ENCODE results near the gene NUSAP1.
"Not testable (repeated sequence)": the region's sequence is repeated elsewhere in the genome, so short reads cannot be mapped to it uniquely, and the experiment has no call there.

NUSAP1 gene

DNA sequence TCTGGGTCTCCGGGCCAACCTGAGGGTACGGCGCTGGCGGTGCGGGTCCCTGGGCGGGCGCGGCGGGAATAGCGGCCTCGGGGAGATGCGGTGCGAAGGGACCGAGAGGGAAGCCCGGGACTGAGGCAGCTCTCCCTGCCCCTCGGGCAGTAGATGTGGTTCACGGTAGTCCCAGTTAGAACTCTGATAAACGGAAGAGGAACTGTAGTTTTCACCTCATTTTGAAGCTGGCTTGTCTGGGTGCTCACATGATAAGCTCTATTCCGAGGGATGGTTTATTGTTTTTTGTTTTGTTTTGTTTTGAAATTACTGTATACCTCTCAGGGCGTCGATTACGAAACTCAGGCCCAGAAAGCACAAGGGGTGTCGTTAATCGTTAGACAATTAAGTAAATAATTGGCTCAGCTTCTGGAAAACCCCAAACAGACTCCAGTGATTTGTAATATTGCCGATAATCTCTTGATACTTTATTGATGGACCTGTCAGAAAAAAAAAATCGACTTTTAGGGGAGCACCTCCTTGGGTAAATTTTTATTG lies 413 bp downstream of the NUSAP1 start:
- no peak for DNase-seq

DNA sequence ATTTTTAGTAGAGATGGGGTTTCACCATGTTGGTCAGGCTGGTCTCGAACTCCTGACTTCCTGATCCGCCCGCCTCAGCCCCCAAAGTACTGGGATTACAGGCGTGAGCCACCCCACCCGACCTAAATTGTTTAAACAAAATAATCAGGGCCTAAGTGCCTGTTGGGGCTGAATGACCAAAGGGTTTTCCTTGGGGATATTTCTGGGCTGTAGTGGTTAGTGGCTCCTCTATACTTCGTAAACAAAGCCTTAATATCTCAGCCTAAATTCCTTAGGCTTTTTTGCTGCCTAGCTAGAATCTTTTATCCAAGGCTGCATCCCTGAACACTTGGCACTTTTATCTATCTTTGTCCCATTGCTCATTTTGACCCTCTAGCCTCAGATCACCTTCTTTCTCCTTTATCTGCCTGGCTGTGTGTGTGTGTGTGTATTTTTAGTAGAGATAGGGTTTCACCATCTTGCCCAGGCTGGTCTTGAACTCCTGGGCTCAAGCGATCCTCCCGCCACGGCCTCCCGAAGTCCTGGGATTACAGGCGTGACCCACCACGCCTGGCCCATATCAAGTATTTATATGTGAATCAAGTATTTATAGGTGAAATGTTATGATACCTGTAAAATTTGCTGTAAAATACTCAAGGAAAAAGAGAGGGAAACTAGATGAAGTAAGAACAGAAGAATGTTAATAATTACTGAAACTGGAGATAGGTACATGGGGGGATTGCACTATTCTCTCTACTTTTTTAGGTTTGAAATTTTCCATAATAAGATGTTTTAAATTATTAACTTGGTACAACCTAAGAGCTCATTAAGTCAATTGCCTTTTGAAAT lies 1.8 kb downstream of the NUSAP1 start:
- DNase-seq, result no peak

DNA sequence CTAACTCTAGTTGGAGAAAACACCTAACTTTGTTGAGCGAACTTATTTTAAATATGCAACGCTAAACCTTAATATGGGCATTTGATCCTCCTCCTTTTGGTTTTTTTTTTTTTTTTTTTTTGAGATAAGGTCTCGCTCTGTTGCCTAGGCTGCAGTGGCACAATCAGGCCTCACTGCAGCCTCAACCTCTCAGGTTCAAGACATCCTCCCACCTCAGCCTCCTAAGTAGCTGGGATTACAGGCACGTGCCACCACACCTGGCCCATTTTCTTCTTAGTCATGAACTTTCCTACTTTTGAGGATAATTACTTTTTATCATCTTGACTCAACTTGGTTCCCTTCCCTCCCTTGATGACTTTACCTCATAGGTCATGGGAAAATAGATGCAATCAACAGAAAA lies 3.9 kb downstream of the NUSAP1 start:
- DNase-seq, result no peak

DNA sequence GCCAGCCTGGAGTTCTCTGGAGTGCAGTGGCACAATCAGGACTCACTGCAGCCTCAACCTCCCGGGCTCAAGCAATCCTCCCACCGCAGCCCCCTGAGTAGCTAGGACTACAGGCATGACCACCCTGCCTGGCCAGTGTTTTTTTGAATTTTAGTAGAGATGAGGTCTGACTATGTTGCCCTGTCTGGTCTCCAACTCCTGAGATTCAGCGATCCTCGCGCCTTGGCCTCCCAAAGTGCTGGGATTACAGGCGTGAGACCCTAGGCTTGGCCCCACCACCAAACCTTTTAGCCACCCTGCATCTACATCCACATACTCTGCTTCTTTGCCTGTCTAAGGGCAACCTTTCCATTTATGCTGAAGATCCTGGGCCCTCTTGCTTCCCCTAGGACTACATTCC lies 4.4 kb downstream of the NUSAP1 start:
- DNase-seq, result no peak

DNA sequence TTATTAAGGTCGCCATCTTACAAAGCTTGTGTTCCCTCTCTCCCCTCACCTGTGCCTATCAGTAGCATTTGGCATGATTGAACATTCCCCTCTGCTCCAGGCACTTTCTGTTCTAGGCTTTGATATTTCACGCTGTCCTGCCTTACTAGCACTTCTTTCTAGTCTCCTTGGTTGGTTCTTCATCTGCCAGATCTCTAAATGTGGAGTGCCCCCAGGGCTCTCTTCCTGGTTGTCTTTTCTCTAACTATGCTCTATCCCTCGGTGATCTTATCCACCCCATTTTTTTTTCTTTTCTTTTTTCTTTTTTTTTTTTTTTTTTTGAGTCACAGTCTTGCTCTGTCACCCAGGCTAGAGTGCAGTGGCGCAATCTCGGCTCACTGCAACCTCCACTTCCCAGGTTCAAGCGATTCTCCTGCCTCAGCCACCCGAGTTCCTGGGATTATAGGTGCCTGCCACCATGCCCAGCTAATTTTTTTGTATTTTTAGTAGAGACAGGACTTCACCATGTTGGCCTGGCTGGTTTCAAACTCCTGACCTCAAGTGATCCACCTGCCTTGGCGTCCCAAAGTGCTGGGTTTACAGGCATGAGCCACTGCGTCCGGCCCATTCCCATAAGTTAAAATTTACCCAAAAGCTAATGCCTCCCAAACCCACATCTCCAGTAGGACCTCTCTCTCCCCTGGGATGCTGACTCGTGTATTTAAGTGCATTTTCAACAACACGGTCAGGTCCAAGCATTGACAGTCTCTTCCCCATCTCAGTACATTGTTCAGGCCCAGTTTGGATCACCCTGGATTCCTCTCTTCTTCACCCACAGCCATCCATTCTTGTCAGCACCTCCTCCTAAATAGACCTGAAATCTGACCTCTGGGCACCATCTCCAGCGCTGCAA lies 5.2 kb downstream of the NUSAP1 start:
- DNase-seq, result peak; percentile 6

DNA sequence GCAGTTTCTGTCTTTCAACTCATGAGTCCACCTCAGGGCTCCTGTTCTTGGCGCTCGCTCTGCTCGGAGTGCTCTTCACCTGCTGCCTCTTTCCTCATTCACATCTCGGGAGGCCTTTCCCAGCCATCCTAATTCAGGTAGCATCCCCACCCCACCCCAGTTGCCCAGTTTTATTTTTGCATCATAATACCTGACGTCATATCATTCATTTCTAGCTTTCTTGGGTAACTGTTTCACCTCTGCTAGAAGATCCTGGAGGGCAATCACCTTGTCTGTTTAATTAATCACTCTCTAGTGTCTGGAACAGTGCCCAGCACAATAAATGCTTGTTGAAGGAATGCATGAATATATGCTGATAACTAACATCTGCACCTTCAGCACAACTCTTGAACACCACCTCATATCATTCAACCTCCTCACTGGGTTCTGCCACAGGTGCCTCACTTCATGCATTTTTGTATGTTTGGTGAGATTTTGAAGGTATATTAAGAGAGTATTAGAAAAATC lies 7.6 kb downstream of the NUSAP1 start:
- no peak for DNase-seq

DNA sequence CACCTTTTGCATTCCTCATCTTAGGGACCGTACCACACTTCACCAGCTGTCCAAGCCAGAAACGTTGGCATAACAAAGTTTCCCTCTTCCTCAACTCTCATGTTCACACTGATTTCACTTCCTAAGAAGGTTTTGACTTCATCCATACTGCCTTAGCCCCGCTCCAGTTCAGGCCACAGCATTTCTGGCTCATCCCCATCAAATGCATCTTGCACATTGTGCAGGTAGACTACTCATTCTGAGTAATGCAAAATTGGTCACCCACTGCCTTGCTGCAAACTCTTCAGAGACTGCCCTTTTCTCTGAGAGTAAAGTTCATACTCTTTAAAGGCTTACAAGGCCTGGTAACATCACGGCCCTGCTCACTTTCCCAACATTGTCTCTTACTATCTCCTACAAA lies 8.8 kb downstream of the NUSAP1 start:
- no peak for DNase-seq

DNA sequence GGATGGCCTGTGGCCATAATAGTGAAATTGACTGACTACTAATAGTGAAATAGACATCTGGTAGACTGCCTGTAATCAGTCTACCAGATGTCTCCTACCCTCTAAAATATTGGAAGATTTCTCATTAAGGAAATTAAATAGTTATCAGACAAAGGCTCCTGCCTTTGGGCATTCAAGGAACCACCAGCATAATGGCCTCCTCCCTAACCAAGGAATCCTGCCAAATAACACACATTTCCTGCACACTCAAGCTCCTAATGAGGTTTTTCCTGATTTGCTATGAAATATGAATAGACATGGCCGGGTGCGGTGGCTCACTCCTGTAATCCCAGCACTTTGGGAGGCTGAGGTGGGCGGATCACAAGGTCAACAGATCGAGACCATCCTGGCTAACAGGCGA lies 14.6 kb downstream of the NUSAP1 start:
- DNase-seq, result no peak

DNA sequence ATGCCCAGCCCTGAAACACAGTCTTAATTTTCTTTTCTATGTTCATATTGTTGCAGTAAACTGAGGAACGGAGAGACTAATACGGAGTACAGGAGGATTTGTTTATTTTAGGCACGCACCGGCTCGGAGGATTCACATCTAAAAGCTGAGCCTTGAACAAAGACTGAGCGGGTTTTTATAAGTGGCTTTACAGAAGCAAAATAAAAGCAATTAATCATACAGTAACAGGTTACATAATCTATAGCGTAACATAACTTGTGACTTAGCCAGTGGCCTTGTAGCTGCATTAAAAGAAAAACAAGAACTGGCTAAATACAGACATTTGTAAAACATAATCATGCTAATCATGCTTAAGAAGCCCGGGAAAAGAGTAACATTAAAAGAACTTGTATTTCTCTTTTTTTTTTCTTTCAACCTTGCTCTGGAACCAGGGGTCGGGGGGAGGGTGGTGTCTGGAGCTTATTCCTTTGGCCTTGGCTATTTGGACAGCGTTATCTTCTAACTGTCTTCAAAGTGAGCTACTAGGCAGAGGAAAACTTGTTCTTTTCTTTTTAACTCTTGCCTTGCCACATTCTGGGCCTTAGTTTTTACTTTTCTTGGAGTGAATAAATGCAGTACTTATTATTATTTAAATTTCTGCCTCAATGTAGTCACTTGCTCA lies 17.5 kb downstream of the NUSAP1 start:
- no peak for DNase-seq

DNA sequence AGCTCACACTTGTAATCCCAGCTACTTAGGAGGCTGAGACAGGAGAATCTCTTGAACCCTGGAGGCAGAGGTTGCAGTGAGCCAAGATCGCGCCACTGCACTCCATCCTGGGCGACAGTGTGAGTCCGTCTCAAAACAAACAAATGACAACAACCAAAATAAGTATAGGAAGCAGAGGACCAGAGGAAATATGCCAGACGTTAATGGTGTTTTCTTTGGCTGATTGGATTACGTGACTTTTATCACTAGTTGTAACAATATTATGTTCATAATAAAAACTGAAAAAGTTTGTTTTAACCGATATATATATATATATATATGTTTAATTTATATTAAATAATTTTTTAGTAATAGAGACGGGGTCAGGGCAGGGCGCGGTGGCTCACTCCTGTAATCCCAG lies 21.7 kb downstream of the NUSAP1 start:
- no peak for DNase-seq

DNA sequence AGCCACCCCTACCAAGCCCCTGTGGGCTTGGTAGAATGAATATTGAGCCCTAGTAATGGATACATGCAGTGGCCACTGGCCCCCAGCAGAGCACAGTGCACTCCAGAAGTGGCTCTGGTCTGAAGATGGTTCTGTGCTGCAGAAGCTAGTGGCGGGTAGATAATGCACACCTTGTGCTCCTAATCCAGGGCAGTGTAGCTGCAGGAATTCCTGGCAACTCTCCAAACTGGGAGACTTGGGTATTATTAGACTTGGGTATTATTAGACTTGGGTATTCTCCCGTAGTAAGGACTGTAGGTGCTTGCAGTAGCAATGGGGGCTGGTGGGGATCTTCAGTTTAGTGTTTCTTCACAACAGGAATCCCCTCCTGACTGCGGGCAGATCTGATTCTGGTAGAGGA lies 34.7 kb downstream of the NUSAP1 start:
- DNase-seq, result no peak

DNA sequence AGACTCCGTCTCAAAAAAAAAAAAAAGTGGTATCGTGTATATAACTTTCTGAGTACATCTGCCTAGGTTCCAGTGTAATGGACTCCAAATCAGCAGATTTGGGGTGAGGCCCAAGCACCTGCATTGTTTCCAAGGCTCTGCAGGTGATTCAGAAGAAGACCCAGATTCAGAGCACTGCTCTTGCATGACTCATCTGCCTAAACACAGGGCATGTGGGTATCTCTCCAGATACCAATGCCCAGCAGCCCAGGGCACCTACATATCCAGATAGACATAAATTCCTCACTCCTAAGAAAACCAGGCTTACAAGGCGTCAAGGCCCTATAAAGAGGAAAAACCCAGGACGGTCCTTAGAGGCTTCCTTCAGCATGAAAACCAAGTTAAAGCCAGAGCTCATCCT lies 45.3 kb downstream of the NUSAP1 start:
- no peak for DNase-seq

DNA sequence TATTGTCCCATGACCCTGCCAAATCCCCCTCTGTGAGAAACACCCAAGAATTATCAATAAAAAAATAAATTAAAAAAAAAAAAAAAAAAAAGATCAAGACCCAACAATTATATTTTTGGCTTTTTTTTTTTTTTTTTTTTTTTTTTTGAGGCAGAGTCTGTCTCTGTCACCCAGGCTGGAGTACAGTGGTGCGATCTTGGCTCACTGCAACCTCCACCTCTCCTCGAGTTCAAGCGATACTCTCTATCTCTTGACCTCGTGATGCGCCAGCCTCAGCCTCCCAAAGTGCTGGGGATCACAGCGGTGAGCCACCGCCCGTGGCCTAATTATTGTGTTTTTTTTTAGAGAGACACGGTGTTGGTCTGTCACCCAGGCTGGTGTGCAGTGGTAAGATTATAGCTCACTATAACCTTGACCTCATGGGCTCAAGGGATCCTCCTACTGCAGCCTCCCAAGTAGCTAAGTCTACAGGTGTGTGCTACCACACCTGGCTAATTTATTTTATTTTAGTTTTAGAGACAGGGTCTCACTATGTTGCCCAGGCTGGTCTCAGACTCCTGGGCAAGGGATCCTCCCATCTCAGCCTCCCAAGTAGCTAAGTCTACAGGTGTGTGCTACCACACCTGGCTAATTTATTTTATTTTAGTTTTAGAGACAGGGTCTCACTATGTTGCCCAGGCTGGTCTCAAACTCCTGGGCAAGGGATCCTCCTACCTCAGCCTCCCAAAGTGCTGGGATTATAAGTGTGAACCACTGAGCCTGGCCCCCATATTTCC lies 51.5 kb downstream of the NUSAP1 start:
- DNase-seq, result not testable (repeated sequence)

DNA sequence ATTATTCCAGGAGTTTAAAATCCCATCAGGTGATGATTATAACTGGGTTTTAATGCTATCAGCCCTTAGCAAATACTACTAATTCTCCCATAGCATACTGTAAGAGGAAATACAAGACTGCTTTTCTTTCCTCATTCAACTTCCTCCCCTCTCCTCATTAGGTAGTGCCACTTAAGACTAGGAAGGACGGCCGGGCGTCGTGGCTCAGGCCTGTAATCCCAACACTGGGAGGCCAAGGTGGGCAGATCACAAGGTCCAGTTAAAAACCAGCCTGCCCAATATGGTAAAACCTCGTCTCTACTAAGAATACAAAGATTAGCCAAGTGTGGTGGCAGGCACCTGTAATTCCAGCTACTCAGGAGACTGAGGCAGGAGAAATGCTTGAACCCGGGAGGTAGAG lies 55.0 kb downstream of the NUSAP1 start:
- DNase-seq, result no peak

DNA sequence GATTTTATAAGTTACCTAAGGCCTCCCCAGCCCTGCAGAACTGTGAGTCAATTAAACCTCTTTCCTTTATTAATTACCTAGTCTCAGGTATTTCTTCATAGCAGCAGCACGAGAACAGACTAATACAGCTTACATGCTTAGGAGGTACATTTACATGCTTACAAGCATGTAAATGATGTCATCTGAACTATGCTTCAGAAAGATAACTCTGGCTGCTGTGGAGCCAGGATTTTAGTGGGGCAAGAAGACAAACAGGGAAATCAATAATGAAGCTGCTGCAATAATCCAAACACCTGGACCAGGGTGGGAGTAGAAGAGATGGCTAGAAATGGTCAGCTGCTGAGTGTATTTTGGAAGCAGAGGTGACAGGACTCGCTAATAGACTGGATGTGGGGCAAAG lies 60.0 kb downstream of the NUSAP1 start:
- DNase-seq, result no peak

DNA sequence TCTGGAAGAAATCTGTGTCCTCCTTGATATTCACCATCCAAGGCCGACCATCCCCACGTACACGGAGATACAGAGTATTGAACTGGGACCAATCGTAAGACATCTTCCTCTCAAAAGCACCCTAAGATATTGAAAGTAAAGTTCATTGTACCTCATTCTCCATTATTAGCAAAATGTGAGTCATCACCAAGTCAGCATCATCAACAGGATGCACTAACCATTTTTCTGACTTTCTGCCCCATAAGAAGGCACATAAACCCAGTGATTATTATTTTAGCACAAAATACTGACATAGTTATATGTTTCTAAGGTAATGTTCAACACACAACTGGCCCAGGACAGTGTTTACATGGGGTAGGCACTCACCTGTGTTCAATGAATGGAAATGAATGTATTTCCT lies 62.2 kb downstream of the NUSAP1 start:
- no peak for DNase-seq

DNA sequence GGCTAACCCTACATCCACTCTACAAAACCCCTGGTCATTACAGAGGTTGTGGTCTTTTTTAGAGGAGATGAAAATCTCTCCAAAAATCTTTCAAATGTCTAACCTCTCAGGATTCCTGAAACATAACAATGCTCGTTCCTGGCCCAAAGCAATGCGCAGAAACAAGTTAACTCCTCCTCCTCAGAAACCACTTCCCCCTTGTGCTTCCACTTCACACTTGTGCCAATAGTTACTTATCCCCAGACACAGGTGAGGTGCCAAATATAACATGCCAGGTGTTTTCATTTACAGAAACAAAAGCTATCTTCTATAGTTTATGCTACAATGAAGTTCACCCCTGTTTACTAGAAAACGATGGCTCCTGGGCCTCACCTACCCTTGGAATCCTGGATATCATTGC lies 63.4 kb downstream of the NUSAP1 start:
- no peak for DNase-seq

DNA sequence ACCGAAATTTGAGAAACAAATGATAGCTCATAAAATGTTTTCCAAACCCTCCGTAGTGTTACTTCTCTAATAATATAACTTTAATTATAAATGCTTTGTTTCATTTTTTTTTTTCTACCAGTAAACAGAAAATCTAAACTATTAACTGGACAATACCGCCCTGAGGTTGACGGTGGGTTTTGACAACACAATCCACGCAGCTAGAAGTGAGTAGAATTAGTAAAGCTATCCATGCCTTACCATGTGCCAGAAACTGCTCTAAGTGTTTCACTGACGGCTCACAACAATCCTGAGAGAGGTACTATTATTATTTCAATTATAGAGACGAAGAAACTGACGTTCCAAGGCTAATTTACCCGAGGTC lies 69.2 kb downstream of the NUSAP1 start:
- DNase-seq, result no peak

DNA sequence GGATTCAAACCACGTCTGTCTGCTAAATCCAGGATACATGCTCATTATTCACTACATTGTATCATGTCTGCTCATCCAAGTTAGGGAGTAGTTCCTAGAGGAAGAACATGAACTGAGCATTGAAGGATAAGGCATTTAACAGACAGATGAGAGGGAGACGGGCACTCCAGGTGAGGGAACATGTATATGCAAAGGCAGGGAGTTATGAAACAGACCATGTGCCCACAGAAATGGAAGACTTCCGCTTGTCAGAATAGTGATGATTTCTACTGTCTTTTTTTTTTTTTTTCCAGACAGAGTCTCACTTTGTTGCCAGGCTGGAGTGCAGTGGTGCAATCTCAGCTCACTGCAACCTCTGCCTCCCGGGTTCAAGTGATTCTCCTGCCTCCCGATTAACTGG lies 74.7 kb downstream of the NUSAP1 start:
- no peak for DNase-seq

DNA sequence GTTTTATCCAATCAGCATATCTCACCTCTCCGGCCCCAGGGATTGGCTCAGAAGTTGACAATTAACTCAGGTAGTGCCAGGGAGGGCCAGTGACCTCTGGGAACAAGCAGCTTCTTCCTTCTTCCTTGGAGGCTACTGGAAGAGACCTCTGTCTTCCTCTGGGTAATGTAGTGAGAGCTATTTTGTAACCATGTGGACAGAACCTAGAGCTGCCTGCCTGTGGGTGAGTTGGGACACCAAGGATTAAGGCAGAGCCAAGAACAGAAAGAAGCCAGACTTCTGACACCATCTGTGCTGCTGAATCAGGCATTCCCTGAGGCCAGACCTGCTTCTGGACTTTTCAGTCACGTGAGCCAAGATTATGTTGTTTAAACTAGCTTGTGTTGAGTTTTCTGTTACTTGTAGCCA lies 75.6 kb downstream of the NUSAP1 start:
- no peak for DNase-seq

DNA sequence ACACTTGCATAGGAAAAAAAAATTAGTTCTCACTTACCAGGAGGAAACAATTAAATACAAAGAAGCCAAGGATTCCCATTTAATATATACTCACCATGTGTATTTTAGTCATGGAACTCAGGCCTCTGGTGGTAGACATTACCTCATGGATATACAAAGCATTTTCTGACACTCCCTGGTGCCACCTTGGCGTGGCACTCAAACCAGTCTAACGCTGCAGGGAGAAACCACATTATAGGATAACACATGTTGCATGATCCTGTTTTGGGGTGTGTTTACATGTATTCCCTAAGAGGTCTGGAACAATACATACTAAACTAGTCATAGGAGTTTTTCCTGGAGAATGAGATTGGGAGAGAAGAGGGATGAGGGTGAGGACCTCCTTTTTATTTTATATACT lies 78.3 kb downstream of the NUSAP1 start:
- DNase-seq, result no peak

DNA sequence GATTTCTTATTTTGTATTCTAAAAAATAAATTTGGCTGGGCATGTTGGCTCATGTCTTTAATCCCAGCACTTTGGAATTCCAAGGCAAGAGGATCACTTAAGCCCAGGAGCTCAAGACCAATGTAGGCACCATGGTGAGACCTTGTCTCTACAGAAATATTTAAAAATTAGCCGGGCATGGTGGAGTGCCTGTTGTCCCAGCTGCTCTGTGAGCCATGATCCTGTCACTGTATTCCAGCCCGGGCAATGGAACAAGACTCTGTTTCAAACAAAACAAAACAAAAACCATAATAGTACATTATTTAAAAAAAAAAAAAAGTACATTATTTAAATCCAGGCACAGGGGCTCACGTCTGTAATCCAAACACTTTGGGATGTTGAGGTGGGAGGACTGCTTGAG lies 78.8 kb downstream of the NUSAP1 start:
- no peak for DNase-seq

Data from fibroblast of skin of scalp (primary cell).